Panc1 (cell line): ENCODE data around the gene TANC1. TPM values are rescaled to one million over a fixed set of nuclear protein-coding genes. Genes with fewer than 3 reads are reported as not detected.

Source experiments
- ATAC-seq: fragments of 200-7000 bp; cut with Tn5 transposase; 2 replicates; pipeline ENCODE4 v1.9.1; 2020; ENCODE audit warnings: mild to moderate bottlenecking, moderate library complexity
- BruUV-seq: library from RNA; stranded (reverse); fragments of 400-500 nt; replicated peaks from 2 replicates; lab custom pipeline; 2021; lab: Mats Ljungman, UMichigan
- CTCF ChIA-PET: fragments of 300-600 bp; sonication (Branson Sonifier 250); formaldehyde crosslinking; loops from one replicate; lab custom pipeline; 2022; ENCODE audit warnings: antibody characterized with exemption; lab: Charles Lee
- POLR2A ChIA-PET: fragments of 300-600 bp; sonication (Branson Sonifier 250); formaldehyde crosslinking; loops from one replicate; lab custom pipeline; 2022; ENCODE audit warnings: antibody characterized with exemption; lab: Charles Lee
- DNase-seq: peaks from one replicate; pipeline ENCODE4 v3.0.0-alpha.2; 2010; ENCODE audit warnings: low read depth, low spot score
- H3K27ac ChIP-seq: 2 replicates; pipeline ENCODE4 v1.5.1; 2011; ENCODE audit warnings: mild to moderate bottlenecking, low read length, inconsistent platforms
- H3K27me3 ChIP-seq: fragments of 200-500 bp; sonication (Bioruptor generic); 2 replicates; pipeline ENCODE4 v1.6.0; 2014; ENCODE audit warnings: low read length, inconsistent platforms; ENCODE audit not compliant: control insufficient read depth, insufficient read depth
- H3K36me3 ChIP-seq: fragments of 200-500 bp; sonication (Bioruptor generic); 2 replicates; pipeline ENCODE4 v1.5.1; 2014; ENCODE audit warnings: inconsistent platforms, mild to moderate bottlenecking, low read length, moderate library complexity; ENCODE audit not compliant: control insufficient read depth, insufficient read depth
- H3K4me1 ChIP-seq: 2 replicates; pipeline ENCODE4 v1.5.1; 2011; ENCODE audit warnings: inconsistent platforms, mild to moderate bottlenecking, low read length, moderate library complexity; ENCODE audit not compliant: control insufficient read depth, insufficient read depth
- H3K4me3 ChIP-seq, 2 experiments: 2 replicates each; pipeline ENCODE4 v1.5.1; 2011 to 2012; ENCODE audit warnings: low read depth in 2 of 2, low read length in 2 of 2, mild to moderate bottlenecking in 2 of 2, inconsistent platforms in 1 of 2, moderate library complexity in 1 of 2
- H3K9me3 ChIP-seq: fragments of 200-500 bp; sonication (Bioruptor generic); 2 replicates; pipeline ENCODE4 v1.5.1; 2014; ENCODE audit warnings: low read depth, mild to moderate bottlenecking, inconsistent platforms, low read length, moderate library complexity; ENCODE audit not compliant: control insufficient read depth, insufficient read depth
- CTCF ChIP-seq: fragments of 450-650 bp; IDR thresholded peaks from 2 replicates; pipeline ENCODE4 v1.5.1; 2017; ENCODE audit warnings: mild to moderate bottlenecking
- POLR2AphosphoS5 ChIP-seq: IDR thresholded peaks from 2 replicates; pipeline ENCODE4 v1.6.1; 2012; ENCODE audit warnings: mild to moderate bottlenecking, low read depth, low read length, moderate library complexity
- REST ChIP-seq, 2 experiments: IDR thresholded peaks; 2 replicates each; pipeline ENCODE4 v1.6.1; 2011 to 2012; ENCODE audit warnings: low read depth in 2 of 2, control low read depth in 1 of 2, low read length in 1 of 2, mild to moderate bottlenecking in 1 of 2, moderate library complexity in 1 of 2; ENCODE audit not compliant: insufficient read depth in 1 of 2
- SIN3A ChIP-seq: IDR thresholded peaks from 2 replicates; pipeline ENCODE4 v1.6.1; 2012; ENCODE audit warnings: low read depth, mild to moderate bottlenecking, low read length, moderate library complexity, borderline replicate concordance; ENCODE audit not compliant: insufficient read depth
- TCF7L2 ChIP-seq: IDR thresholded peaks from 2 replicates; pipeline ENCODE4 v1.6.1; 2011; ENCODE audit warnings: mild to moderate bottlenecking, low read depth, low read length, inconsistent platforms
- in situ Hi-C: cut with HindIII; loops from 2 replicates; pipeline ENCODE4 v1.10.0; 2016; ENCODE audit warnings: low sequenced_read_pairs, low pct_unique_long_range_greater_than_20kb
- intact Hi-C: fragments of 100-400 bp; cut with micrococcal nuclease; formaldehyde crosslinking; loops from one replicate; pipeline ENCODE4 v1.10.0; 2022; ENCODE audit not compliant: unreplicated experiment
- total RNA-seq: library from RNA; stranded (reverse); gene quantifications from one replicate; pipeline ENCODE4 v1.2.1, GENCODE V29; 2021; ENCODE audit not compliant: unreplicated experiment

TANC1 gene
- total RNA-seq, 1 experiment from 2014 or later: 44.3 TPM

GRCh38 chr2:159202568-159203071 is 234.2 kb downstream of the TANC1 start:
- no TSS peak for BruUV-seq
- no peak for TF ChIP-seq POLR2AphosphoS5
- no peak for TF ChIP-seq REST (IDR thresholded peaks at IDR 0.05; ENCODE audit: insufficient read depth in 1 of 2, low read depth in 2 of 2, low read length in 1 of 2)
- no peak for TF ChIP-seq CTCF
- no peak for TF ChIP-seq TCF7L2
- no peak for TF ChIP-seq SIN3A
- in situ Hi-C loops: no loop called here
- no peak; the same call in 1 of the 2 replicates for ATAC-seq
- DNase-seq: no peak
- no peaks in the 10 kb centered on the region for H3K27me3 ChIP-seq
- no peak overlapping the region for H3K27ac ChIP-seq
- no peak overlapping the region for H3K4me3 ChIP-seq
- ChIA-PET CTCF (no interaction called here), POLR2A (no interaction called here)
- H3K9me3 ChIP-seq: no peaks in the 10 kb centered on the region
- peaks cover 13% of the 10 kb centered on the region for H3K36me3 ChIP-seq
- intact Hi-C loops: no loop called here
- no peaks in the 10 kb centered on the region for H3K4me1 ChIP-seq

- BruUV-seq: no TSS peak
- intact Hi-C loops (no loop called here), in situ Hi-C loops (no loop called here)
- no peak overlapping the region for H3K27ac ChIP-seq
- no peak for TF ChIP-seq TCF7L2
- TF ChIP-seq SIN3A: no peak
- TF ChIP-seq REST (IDR thresholded peaks at IDR 0.05; ENCODE audit: insufficient read depth in 1 of 2, low read depth in 2 of 2, low read length in 1 of 2): no peak
- TF ChIP-seq CTCF: no peak
- TF ChIP-seq POLR2AphosphoS5: no peak
- H3K27me3 ChIP-seq: no peaks in the 10 kb centered on the region
- H3K9me3 ChIP-seq: no peaks in the 10 kb centered on the region
- H3K4me3 ChIP-seq: no peak overlapping the region
- DNase-seq (no peak), ATAC-seq (no peak)
- no peaks in the 10 kb centered on the region for H3K4me1 ChIP-seq
- ChIA-PET CTCF (no interaction called here), POLR2A (no interaction called here)
- H3K36me3 ChIP-seq: peaks cover 6% of the 10 kb centered on the region; the same call in 1 of the 2 replicates
Measured at GRCh38 chr2:159204381-159205144, 236.1 kb downstream of the TANC1 start.
